CD4-positive, alpha-beta T cell treated with Interleukin-17A for 4 hours (primary cell): ENCODE measurements around the gene ZFAND3.

Experiments
- DNase-seq: peaks from one replicate; pipeline ENCODE4 v3.0.0-alpha.2; 2020; ENCODE audit warnings: mixed read lengths

The ZFAND3 gene

GRCh38 chr6:38193481-38194281, 374.2 kb downstream of the ZFAND3 start:
- no peak for DNase-seq

- DNase-seq = no peak
Measured at GRCh38 chr6:38194282-38194572, 374.7 kb downstream of the ZFAND3 start.

- no peak for DNase-seq
Measured at GRCh38 chr6:38194589-38194988, 375.1 kb downstream of the ZFAND3 start.

- DNase-seq = no peak
Measured at GRCh38 chr6:38195113-38195635, 375.6 kb downstream of the ZFAND3 start.

- DNase-seq = no peak
Measured at GRCh38 chr6:38198219-38198618, 378.7 kb downstream of the ZFAND3 start.
